GM13976 (cell line): ENCODE measurements around the gene RWDD2A.

Experiments
- DNase-seq: peaks from one replicate; pipeline ENCODE4 v3.0.0; 2012; ENCODE audit warnings: low spot score
- CTCF ChIP-seq: IDR thresholded peaks from 2 replicates; pipeline ENCODE4 v1.5.1; 2012; ENCODE audit warnings: borderline replicate concordance, mild to moderate bottlenecking; ENCODE audit not compliant: insufficient read depth; ENCODE audit errors: extremely low read depth, missing control alignments, control extremely low read depth
- in situ Hi-C: fragments of 300-500 bp; cut with MboI; formaldehyde crosslinking; loops from one replicate; pipeline ENCODE4 v1.12.0; 2022; ENCODE audit warnings: low sequenced_read_pairs, mixed read lengths, inconsistent platforms; ENCODE audit not compliant: unreplicated experiment

The RWDD2A gene

GRCh38 chr6:83160167-83160566 is 33.0 kb upstream of the RWDD2A start:
- no peak for DNase-seq
- TF ChIP-seq CTCF, result no peak
- in situ Hi-C loops, result no loop called here

- no peak for DNase-seq
- in situ Hi-C loops, result no loop called here
- TF ChIP-seq CTCF, result no peak
Measured at GRCh38 chr6:83167726-83168278, 25.4 kb upstream of the RWDD2A start.

GRCh38 chr6:83168556-83168955 is 24.6 kb upstream of the RWDD2A start:
- no peak for DNase-seq
- in situ Hi-C loops, result no loop called here
- no peak for TF ChIP-seq CTCF

GRCh38 chr6:83169106-83169505 is 24.1 kb upstream of the RWDD2A start:
- in situ Hi-C loops, result no loop called here
- no peak for TF ChIP-seq CTCF

GRCh38 chr6:83169511-83169910 is 23.6 kb upstream of the RWDD2A start:
- no peak for TF ChIP-seq CTCF
- in situ Hi-C loops, result no loop called here
- DNase-seq, result no peak

More at GRCh38 chr6:83169106-83169505, 24.1 kb upstream of the RWDD2A start:
- DNase-seq, result no peak

- no peak for TF ChIP-seq CTCF
- DNase-seq, result no peak
- in situ Hi-C loops, result no loop called here
Measured at GRCh38 chr6:83176246-83176645, 16.9 kb upstream of the RWDD2A start.

- TF ChIP-seq CTCF, result no peak
- in situ Hi-C loops, result no loop called here
Measured at GRCh38 chr6:83180426-83180950, 12.7 kb upstream of the RWDD2A start.

More at GRCh38 chr6:83180426-83180950, 12.7 kb upstream of the RWDD2A start:
- DNase-seq, result no peak
